OCI-LY3 (cell line): Measurements from ENCODE around the gene AKR1C3.

ENCODE experiments used
- EZH2phosphoT487 ChIP-seq: fragments of 200-600 bp; shearing (Covaris generic); IDR thresholded peaks from 2 replicates; pipeline ENCODE4 v1.6.1; 2018; ENCODE audit warnings: antibody characterized with exemption, mixed run types, low read depth
- TF ChIP-seq, protein P1 (sequence below): fragments of 200-600, 300-600 bp; sonication (generic); IDR thresholded peaks from 2 replicates; pipeline ENCODE4 v1.5.1; 2014; ENCODE audit warnings: antibody characterized with exemption, low read length, low read depth

DNA sequence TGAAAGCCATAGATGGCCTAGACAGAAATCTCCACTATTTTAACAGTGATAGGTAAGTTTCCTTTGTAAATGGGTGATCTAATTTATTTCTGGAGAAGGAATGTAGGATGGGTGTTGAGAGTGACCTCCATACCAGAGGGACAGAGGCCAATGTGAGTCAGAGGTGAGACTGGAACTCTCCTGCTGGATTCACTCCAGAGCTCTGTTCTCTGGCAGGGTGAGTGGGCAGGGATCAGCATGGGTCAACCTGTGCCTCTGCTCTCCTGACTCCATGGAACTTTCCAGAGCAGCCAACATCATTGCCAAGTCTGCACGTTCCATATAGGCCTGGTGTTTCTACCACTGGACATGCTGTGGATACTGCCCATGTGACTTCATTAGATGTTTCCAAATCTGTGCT, 11.4 kb downstream of the AKR1C3 start:
- TF ChIP-seq, protein P1, sequence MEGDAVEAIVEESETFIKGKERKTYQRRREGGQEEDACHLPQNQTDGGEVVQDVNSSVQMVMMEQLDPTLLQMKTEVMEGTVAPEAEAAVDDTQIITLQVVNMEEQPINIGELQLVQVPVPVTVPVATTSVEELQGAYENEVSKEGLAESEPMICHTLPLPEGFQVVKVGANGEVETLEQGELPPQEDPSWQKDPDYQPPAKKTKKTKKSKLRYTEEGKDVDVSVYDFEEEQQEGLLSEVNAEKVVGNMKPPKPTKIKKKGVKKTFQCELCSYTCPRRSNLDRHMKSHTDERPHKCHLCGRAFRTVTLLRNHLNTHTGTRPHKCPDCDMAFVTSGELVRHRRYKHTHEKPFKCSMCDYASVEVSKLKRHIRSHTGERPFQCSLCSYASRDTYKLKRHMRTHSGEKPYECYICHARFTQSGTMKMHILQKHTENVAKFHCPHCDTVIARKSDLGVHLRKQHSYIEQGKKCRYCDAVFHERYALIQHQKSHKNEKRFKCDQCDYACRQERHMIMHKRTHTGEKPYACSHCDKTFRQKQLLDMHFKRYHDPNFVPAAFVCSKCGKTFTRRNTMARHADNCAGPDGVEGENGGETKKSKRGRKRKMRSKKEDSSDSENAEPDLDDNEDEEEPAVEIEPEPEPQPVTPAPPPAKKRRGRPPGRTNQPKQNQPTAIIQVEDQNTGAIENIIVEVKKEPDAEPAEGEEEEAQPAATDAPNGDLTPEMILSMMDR = no peak
- TF ChIP-seq EZH2phosphoT487 = no peak
